ENCODE measurements around the gene IPCEF1. TPM values are rescaled to one million over a fixed set of nuclear protein-coding genes. Genes with fewer than 3 reads are reported as not detected.

Gene IPCEF1
- total and polyA plus RNA-seq, 4 donors: 0.85 to 18.1 (median 3.6) TPM

DNA sequence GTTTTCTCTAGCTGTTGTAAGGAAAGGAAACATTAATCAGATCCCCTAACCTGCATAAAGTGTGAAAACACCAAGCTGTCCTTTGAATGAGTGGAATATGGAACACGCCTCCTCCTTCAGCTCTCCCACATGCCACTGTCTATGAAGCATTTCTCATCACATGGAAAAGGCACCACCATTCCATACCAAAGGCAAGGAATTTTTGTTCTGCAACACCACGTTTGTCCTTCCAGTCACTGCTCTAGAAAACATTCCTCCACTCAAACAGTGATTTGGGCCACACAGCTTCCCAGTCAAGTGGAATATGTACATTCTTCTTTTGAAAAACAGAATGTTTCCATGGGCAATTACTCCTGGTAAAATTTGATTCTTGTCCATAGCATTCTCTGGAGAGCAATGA lies 197.5 kb downstream of the IPCEF1 start:
- no peaks in the 10 kb centered on the region for H3K9me3 ChIP-seq (ENCODE audit: control insufficient read depth in 4 of 4, insufficient read depth in 3 of 4, low read length in 3 of 4)
- H3K27me3 ChIP-seq (ENCODE audit: control insufficient read depth in 3 of 3, insufficient read depth in 3 of 3, low read length in 2 of 3): no peaks in the 10 kb centered on the region
- H3K36me3 ChIP-seq (ENCODE audit: control insufficient read depth in 4 of 4, insufficient read depth in 4 of 4, low read length in 4 of 4): no peaks in the 10 kb centered on the region
- WGBS, 2 donors: 84 to 98% methylated on average over 2 of the region's 2 CpGs
- ATAC-seq (ENCODE audit: insufficient read depth, low FRiP score): no peak
- TF ChIP-seq, protein P1, sequence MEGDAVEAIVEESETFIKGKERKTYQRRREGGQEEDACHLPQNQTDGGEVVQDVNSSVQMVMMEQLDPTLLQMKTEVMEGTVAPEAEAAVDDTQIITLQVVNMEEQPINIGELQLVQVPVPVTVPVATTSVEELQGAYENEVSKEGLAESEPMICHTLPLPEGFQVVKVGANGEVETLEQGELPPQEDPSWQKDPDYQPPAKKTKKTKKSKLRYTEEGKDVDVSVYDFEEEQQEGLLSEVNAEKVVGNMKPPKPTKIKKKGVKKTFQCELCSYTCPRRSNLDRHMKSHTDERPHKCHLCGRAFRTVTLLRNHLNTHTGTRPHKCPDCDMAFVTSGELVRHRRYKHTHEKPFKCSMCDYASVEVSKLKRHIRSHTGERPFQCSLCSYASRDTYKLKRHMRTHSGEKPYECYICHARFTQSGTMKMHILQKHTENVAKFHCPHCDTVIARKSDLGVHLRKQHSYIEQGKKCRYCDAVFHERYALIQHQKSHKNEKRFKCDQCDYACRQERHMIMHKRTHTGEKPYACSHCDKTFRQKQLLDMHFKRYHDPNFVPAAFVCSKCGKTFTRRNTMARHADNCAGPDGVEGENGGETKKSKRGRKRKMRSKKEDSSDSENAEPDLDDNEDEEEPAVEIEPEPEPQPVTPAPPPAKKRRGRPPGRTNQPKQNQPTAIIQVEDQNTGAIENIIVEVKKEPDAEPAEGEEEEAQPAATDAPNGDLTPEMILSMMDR (IDR thresholded peaks at IDR 0.05; ENCODE audit: control extremely low read depth, extremely low read depth): no peak
- no peak overlapping the region for H3K9ac ChIP-seq (ENCODE audit: insufficient read depth in 1 of 2, low read length in 2 of 2)
- no peak for DNase-seq
- H3K4me3 ChIP-seq: no peak overlapping the region
- no peak overlapping the region for H3K27ac ChIP-seq (ENCODE audit: low read depth in 1 of 2, low read length in 1 of 2)
- H3K4me1 ChIP-seq (ENCODE audit: control insufficient read depth in 5 of 5, insufficient read depth in 5 of 5, low read length in 5 of 5): peaks cover 0 to 36% (median 7%) of the 10 kb centered on the region in 5 donors

DNA sequence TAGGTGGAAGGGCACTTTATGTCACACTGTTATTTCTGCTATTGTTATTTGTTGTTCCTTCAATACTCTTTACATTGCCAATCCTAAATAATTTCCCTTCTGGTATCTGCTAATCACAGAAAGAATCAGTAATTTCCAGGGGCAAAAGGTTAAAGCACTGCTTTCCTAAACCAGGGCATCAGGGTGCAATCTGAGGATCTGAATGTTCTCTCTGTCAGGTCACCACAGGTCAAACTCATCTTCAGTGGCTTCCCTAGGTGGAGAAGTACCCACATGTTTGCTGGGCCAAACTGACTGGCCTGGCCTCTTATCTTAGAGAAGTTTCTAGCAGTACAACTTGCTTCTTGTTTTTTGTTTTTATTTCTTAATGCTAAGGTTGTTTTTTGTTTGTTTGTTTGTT lies 198.9 kb downstream of the IPCEF1 start:
- H3K27ac ChIP-seq (ENCODE audit: low read depth in 1 of 2, low read length in 1 of 2): no peak overlapping the region
- no peak overlapping the region for H3K9ac ChIP-seq (ENCODE audit: insufficient read depth in 1 of 2, low read length in 2 of 2)
- ATAC-seq (ENCODE audit: insufficient read depth, low FRiP score) (no peak), DNase-seq (no peak)
- no peaks in the 10 kb centered on the region for H3K36me3 ChIP-seq (ENCODE audit: control insufficient read depth in 4 of 4, insufficient read depth in 4 of 4, low read length in 4 of 4)
- no peak overlapping the region for H3K4me3 ChIP-seq
- no peaks in the 10 kb centered on the region for H3K9me3 ChIP-seq (ENCODE audit: control insufficient read depth in 4 of 4, insufficient read depth in 3 of 4, low read length in 3 of 4)
- H3K27me3 ChIP-seq (ENCODE audit: control insufficient read depth in 3 of 3, insufficient read depth in 3 of 3, low read length in 2 of 3): no peaks in the 10 kb centered on the region
- H3K4me1 ChIP-seq (ENCODE audit: control insufficient read depth in 5 of 5, insufficient read depth in 5 of 5, low read length in 5 of 5): peaks cover 0 to 26% (median 5%) of the 10 kb centered on the region in 5 donors
- TF ChIP-seq, protein P1 (IDR thresholded peaks at IDR 0.05; ENCODE audit: control extremely low read depth, extremely low read depth): no peak

DNA sequence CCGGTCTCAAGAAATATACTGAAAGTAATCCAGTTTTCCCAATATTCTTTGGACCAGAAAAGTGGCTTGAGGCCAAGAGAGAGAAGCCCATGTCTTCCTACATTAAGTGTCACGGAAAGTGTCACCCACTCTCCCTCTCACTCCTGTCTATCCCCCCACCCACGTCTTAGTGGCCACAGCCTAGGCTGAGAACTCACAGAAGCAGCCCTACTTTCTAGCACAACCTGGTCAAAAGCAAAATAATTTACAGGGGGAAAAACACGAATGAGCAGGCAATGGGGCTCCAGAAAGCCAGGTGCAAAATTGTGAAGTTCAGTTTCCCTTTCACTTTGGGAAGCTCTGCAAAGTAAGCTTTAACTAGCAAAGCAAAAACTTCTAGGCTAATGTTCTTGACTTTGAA lies 199.5 kb downstream of the IPCEF1 start:
- ATAC-seq (ENCODE audit: insufficient read depth, low FRiP score) (no peak), DNase-seq (peak in 1 of 3 donors; percentile 36)
- Histone ChIP-seq H3K27me3 (ENCODE audit: control insufficient read depth in 3 of 3, insufficient read depth in 3 of 3, low read length in 2 of 3) (no peaks in the 10 kb centered on the region), H3K36me3 (ENCODE audit: control insufficient read depth in 4 of 4, insufficient read depth in 4 of 4, low read length in 4 of 4) (no peaks in the 10 kb centered on the region), H3K27ac (ENCODE audit: low read depth in 1 of 2, low read length in 1 of 2) (peak overlapping the region in 1 of 2 donors; percentile 72), H3K9ac (ENCODE audit: insufficient read depth in 1 of 2, low read length in 2 of 2) (no peak overlapping the region), H3K4me1 (ENCODE audit: control insufficient read depth in 5 of 5, insufficient read depth in 5 of 5, low read length in 5 of 5) (peaks cover 0 to 26% (median 5%) of the 10 kb centered on the region in 5 donors), H3K9me3 (ENCODE audit: control insufficient read depth in 4 of 4, insufficient read depth in 3 of 4, low read length in 3 of 4) (no peaks in the 10 kb centered on the region), H3K4me3 (no peak overlapping the region)
- 36 to 44% methylated on average over 4 of the region's 4 CpGs for WGBS, 2 donors
- TF ChIP-seq, protein P1 (IDR thresholded peaks at IDR 0.05; ENCODE audit: control extremely low read depth, extremely low read depth): no peak
